Neuronal stem cell (in vitro differentiated cells): ENCODE measurements around the gene IMMP2L.

ENCODE experiments used
- DNase-seq: peaks from one replicate; pipeline ENCODE4 v3.0.0-alpha.2; 2013; ENCODE audit warnings: low spot score
- H2AFZ ChIP-seq: one replicate; pipeline ENCODE4 v1.6.1; 2013; ENCODE audit warnings: mild to moderate bottlenecking, low read length, inconsistent platforms
- H2AK5ac ChIP-seq: 2 replicates; pipeline ENCODE4 v1.6.1; 2013; ENCODE audit warnings: low read depth, mild to moderate bottlenecking, inconsistent platforms, low read length, moderate library complexity, mixed read lengths
- H2BK120ac ChIP-seq: 2 replicates; pipeline ENCODE4 v1.6.1; 2013; ENCODE audit warnings: low read depth, mild to moderate bottlenecking, inconsistent platforms, low read length, moderate library complexity, mixed read lengths
- H2BK12ac ChIP-seq: one replicate; pipeline ENCODE4 v1.6.1; 2013; ENCODE audit warnings: low read length, inconsistent platforms
- H2BK15ac ChIP-seq: 2 replicates; pipeline ENCODE4 v1.6.1; 2013; ENCODE audit warnings: mild to moderate bottlenecking, low read length, inconsistent platforms, mixed read lengths
- H2BK5ac ChIP-seq: one replicate; pipeline ENCODE4 v1.6.1; 2013; ENCODE audit warnings: inconsistent platforms, mild to moderate bottlenecking, low read length, moderate library complexity
- H3K14ac ChIP-seq: one replicate; pipeline ENCODE4 v1.6.1; 2013; ENCODE audit warnings: low read length, inconsistent platforms
- H3K18ac ChIP-seq: 2 replicates; pipeline ENCODE4 v1.6.1; 2013; ENCODE audit warnings: low read length, inconsistent platforms
- H3K23ac ChIP-seq: 2 replicates; pipeline ENCODE4 v1.6.1; 2013; ENCODE audit warnings: low read depth, mild to moderate bottlenecking, mixed read lengths, low read length, inconsistent platforms; ENCODE audit not compliant: poor library complexity
- H3K27ac ChIP-seq: replicated peaks from 3 replicates; pipeline ENCODE4 v1.5.1; 2013; ENCODE audit warnings: low read length, inconsistent platforms
- H3K27me3 ChIP-seq, 3 experiments: 2 replicates each; pipeline ENCODE4 v1.6.1; 2013; ENCODE audit warnings: low read length in 3 of 3, mild to moderate bottlenecking in 2 of 3, inconsistent platforms in 1 of 3, low read depth in 1 of 3, mixed read lengths in 1 of 3, moderate library complexity in 1 of 3; ENCODE audit not compliant: control insufficient read depth in 3 of 3, insufficient read depth in 3 of 3
- H3K36me3 ChIP-seq, 2 donors: replicated peaks in 1 of 2; 2 replicates each; pipeline ENCODE4 v1.6.1; 2013; ENCODE audit warnings: low read length in 2 of 2; ENCODE audit not compliant: control insufficient read depth in 2 of 2, insufficient read depth in 2 of 2
- H3K4ac ChIP-seq: 2 replicates; pipeline ENCODE4 v1.6.1; 2013; ENCODE audit warnings: inconsistent platforms, mild to moderate bottlenecking, low read length, moderate library complexity
- H3K4me1 ChIP-seq, 2 donors: 1 replicate in 1 of 2; 2 replicates in 1 of 2; pipeline ENCODE4 v1.6.1; 2013; ENCODE audit warnings: low read length in 2 of 2, low read depth in 1 of 2; ENCODE audit not compliant: control insufficient read depth in 2 of 2, insufficient read depth in 1 of 2
- H3K4me2 ChIP-seq: one replicate; pipeline ENCODE4 v1.6.1; 2013; ENCODE audit warnings: mild to moderate bottlenecking, low read length, inconsistent platforms; ENCODE audit not compliant: insufficient read depth, poor library complexity, severe bottlenecking
- H3K4me3 ChIP-seq, 2 donors: 2 replicates each; pipeline ENCODE4 v1.5.1; 2013; ENCODE audit warnings: low read length in 2 of 2, mild to moderate bottlenecking in 2 of 2, inconsistent platforms in 1 of 2, moderate library complexity in 1 of 2
- H3K79me1 ChIP-seq: one replicate; pipeline ENCODE4 v1.6.1; 2013; ENCODE audit warnings: low read depth, mild to moderate bottlenecking, inconsistent platforms, low read length, moderate library complexity
- H3K9ac ChIP-seq: one replicate; pipeline ENCODE4 v1.6.1; 2013; ENCODE audit warnings: mild to moderate bottlenecking, low read depth, low read length, inconsistent platforms; ENCODE audit not compliant: poor library complexity
- H3K9me3 ChIP-seq, 2 donors: replicated peaks in 1 of 2; 2 replicates each; pipeline versions ENCODE3 to v1.6.1; 2013; ENCODE audit warnings: low read length in 2 of 2, mild to moderate bottlenecking in 2 of 2, inconsistent platforms in 1 of 2, low read depth in 1 of 2, mixed read lengths in 1 of 2, moderate library complexity in 1 of 2; ENCODE audit not compliant: control insufficient read depth in 2 of 2, insufficient read depth in 1 of 2
- H4K8ac ChIP-seq: one replicate; pipeline ENCODE4 v1.6.1; 2013; ENCODE audit warnings: low read depth, mild to moderate bottlenecking, inconsistent platforms, low read length, moderate library complexity
- H4K91ac ChIP-seq: one replicate; pipeline ENCODE4 v1.6.1; 2013; ENCODE audit warnings: low read length, low read depth, mild to moderate bottlenecking, inconsistent platforms; ENCODE audit not compliant: poor library complexity
- WGBS, 2 donors: extraction: QIAGEN DNeasy Blood & Tissue Kit; methylation state at CpG; one replicate each; pipeline ENCODE4 v1.1.7; 2013; ENCODE audit warnings: missing lambda C conversion rate in 2 of 2, mixed read lengths in 1 of 2; ENCODE audit not compliant: insufficient read length in 2 of 2, insufficient replicate concordance in 1 of 2; ENCODE audit errors: extremely low coverage in 2 of 2; 5-methylcytosine and 5-hydroxymethylcytosine counted together

Gene IMMP2L

DNA sequence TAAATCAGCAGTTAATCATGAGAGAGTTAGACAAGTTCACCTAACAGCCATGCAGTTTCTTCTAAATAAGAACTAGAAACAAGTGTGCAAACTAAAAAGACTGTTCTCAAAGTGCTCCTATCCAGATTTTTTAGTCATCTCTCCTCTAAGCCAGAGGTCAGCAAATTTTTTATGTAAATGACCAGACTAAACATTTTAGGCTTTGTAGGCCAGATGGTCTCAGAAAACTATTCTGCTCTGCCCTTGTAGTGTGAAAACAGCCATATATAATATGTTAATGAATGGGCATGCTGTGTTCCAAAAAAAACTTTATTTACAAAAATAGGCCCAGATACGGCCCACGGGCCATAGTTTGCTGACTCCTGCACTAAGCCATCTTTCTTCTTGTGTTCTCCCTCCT is 734.4 kb downstream of the IMMP2L start:
- H3K4me2 ChIP-seq: no peak overlapping the region
- H3K27ac ChIP-seq: no peak overlapping the region
- H2AK5ac ChIP-seq: no peak overlapping the region
- H3K23ac ChIP-seq: no peak overlapping the region
- no peaks in the 10 kb centered on the region for H3K27me3 ChIP-seq
- no peak overlapping the region for H4K8ac ChIP-seq
- H3K4me1 ChIP-seq: no peaks in the 10 kb centered on the region
- no peaks in the 10 kb centered on the region for H3K79me1 ChIP-seq
- no peak overlapping the region for H2BK120ac ChIP-seq
- H2AFZ ChIP-seq: no peak overlapping the region
- H3K9me3 ChIP-seq: no peaks in the 10 kb centered on the region
- no peak overlapping the region for H2BK12ac ChIP-seq
- WGBS, 2 donors: no CpG with 5 or more reads among the region's 2 CpGs
- no peak overlapping the region for H2BK5ac ChIP-seq
- H3K4ac ChIP-seq: no peak overlapping the region
- no peak overlapping the region for H3K18ac ChIP-seq
- H4K91ac ChIP-seq: no peak overlapping the region
- no peak overlapping the region for H3K4me3 ChIP-seq
- H2BK15ac ChIP-seq: no peak overlapping the region
- no peak overlapping the region for H3K14ac ChIP-seq
- H3K36me3 ChIP-seq: no peaks in the 10 kb centered on the region
- no peak overlapping the region for H3K9ac ChIP-seq
- no peak for DNase-seq

DNA sequence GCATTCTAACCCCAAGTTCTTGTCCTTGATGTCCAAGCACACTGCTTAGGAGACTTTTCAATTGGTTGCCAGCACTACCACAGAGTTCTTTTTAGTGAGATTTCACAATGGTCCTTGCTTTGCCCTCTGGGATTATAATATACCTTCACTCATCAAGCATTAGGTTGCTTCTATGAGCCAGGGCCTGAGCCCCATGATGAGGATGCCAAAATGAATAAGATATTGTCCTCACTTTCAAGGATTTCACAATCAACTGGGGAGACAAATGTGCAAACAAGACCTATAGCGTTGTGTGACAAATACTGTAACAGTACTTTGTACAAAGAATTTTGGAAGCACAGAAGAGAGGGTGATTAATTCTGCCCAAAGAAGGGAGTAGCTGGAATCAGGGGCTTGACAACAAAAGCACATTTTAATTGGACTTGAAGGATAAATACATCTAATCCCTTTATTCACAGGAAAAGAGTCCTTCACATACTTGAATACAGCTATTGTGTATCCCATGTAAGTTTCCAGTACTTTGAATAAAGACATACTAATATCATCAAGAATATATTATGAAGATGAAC is 734.9 kb downstream of the IMMP2L start:
- no peak overlapping the region for H3K23ac ChIP-seq
- H2AFZ ChIP-seq: no peak overlapping the region
- H3K18ac ChIP-seq: no peak overlapping the region
- H2AK5ac ChIP-seq: no peak overlapping the region
- H3K4me1 ChIP-seq: no peaks in the 10 kb centered on the region
- no peaks in the 10 kb centered on the region for H3K79me1 ChIP-seq
- no peak overlapping the region for H3K4me3 ChIP-seq
- no peak overlapping the region for H3K9ac ChIP-seq
- no peak overlapping the region for H3K14ac ChIP-seq
- no peaks in the 10 kb centered on the region for H3K27me3 ChIP-seq
- no peaks in the 10 kb centered on the region for H3K9me3 ChIP-seq
- H2BK120ac ChIP-seq: no peak overlapping the region
- H3K4me2 ChIP-seq: no peak overlapping the region
- no CpG with 5 or more reads among the region's 1 CpG for WGBS, 2 donors
- H3K36me3 ChIP-seq: no peaks in the 10 kb centered on the region
- H2BK15ac ChIP-seq: no peak overlapping the region
- no peak overlapping the region for H2BK5ac ChIP-seq
- no peak overlapping the region for H4K91ac ChIP-seq
- no peak overlapping the region for H3K4ac ChIP-seq
- H4K8ac ChIP-seq: no peak overlapping the region
- H3K27ac ChIP-seq: no peak overlapping the region
- H2BK12ac ChIP-seq: no peak overlapping the region
- DNase-seq: no peak

GRCh38 chr7:110813986-110814385 is 748.3 kb downstream of the IMMP2L start:
- Histone ChIP-seq H2AK5ac (no peak overlapping the region), H3K4me3 (no peak overlapping the region), H3K9ac (no peak overlapping the region), H3K27me3 (no peaks in the 10 kb centered on the region), H3K18ac (no peak overlapping the region), H3K79me1 (no peaks in the 10 kb centered on the region), H2BK120ac (no peak overlapping the region), H4K91ac (no peak overlapping the region), H3K4ac (no peak overlapping the region), H4K8ac (no peak overlapping the region), H2BK15ac (no peak overlapping the region), H2BK12ac (no peak overlapping the region), H3K36me3 (no peaks in the 10 kb centered on the region), H3K4me1 (no peaks in the 10 kb centered on the region), H2BK5ac (no peak overlapping the region), H3K27ac (no peak overlapping the region), H3K9me3 (no peaks in the 10 kb centered on the region), H2AFZ (no peak overlapping the region), H3K4me2 (no peak overlapping the region), H3K23ac (no peak overlapping the region), H3K14ac (no peak overlapping the region)
- no CpG with 5 or more reads among the region's 2 CpGs for WGBS, 2 donors
- no peak for DNase-seq

- Histone ChIP-seq H3K4ac (no peak overlapping the region), H2BK15ac (no peak overlapping the region), H3K23ac (no peak overlapping the region), H3K9me3 (no peaks in the 10 kb centered on the region), H2AFZ (no peak overlapping the region), H3K27me3 (no peaks in the 10 kb centered on the region), H3K4me3 (no peak overlapping the region), H2AK5ac (no peak overlapping the region), H3K27ac (no peak overlapping the region), H2BK120ac (no peak overlapping the region), H3K36me3 (no peaks in the 10 kb centered on the region), H2BK12ac (no peak overlapping the region), H3K14ac (no peak overlapping the region), H3K9ac (no peak overlapping the region), H3K18ac (no peak overlapping the region), H3K4me2 (no peak overlapping the region), H3K4me1 (no peaks in the 10 kb centered on the region), H4K8ac (no peak overlapping the region), H4K91ac (no peak overlapping the region), H2BK5ac (no peak overlapping the region), H3K79me1 (no peaks in the 10 kb centered on the region)
- DNase-seq: no peak
- WGBS, 2 donors: no CpG with 5 or more reads among the region's 6 CpGs
Measured at GRCh38 chr7:110809832-110810231, 752.5 kb downstream of the IMMP2L start.
